K562 (cell line): ENCODE results near the gene GALK2. TPM values are rescaled to one million over a fixed set of nuclear protein-coding genes. Genes with fewer than 3 reads are reported as not detected.

ENCODE experiments used
- C11orf30 ChIP-seq: fragments of 450-650 bp; IDR thresholded peaks from 2 replicates; pipeline ENCODE4 v1.6.1; 2016; ENCODE audit warnings: low read depth, mild to moderate bottlenecking
- CBX3 ChIP-seq, 2 experiments: IDR thresholded peaks; 1 replicate in 1 of 2; 2 replicates in 1 of 2; pipeline ENCODE4 v1.6.1; 2012; ENCODE audit warnings: inconsistent platforms in 2 of 2, low read length in 2 of 2, borderline replicate concordance in 1 of 2, control low read depth in 1 of 2
- DEAF1 ChIP-seq: fragments of 450-650 bp; formaldehyde crosslinking; IDR thresholded peaks from 2 replicates; pipeline ENCODE4 v1.4.0; 2020; ENCODE audit warnings: mild to moderate bottlenecking, moderate library complexity
- DPF2 ChIP-seq: fragments of 450-650 bp; IDR thresholded peaks from 2 replicates; pipeline ENCODE4 v1.6.1; 2016
- FOSL1 ChIP-seq: fragments of 200-800 bp; sonication (Bioruptor generic); conservative IDR thresholded peaks from 2 replicates; pipeline ENCODE4 v1.6.1; 2016; ENCODE audit warnings: missing genetic modification characterization, missing compliant biosample characterization
- FOXO4 ChIP-seq: fragments of 450-650 bp; formaldehyde crosslinking; IDR thresholded peaks from 2 replicates; pipeline ENCODE4 v1.4.0; 2020; ENCODE audit warnings: mild to moderate bottlenecking, moderate library complexity
- HNRNPK ChIP-seq: fragments of 200-400 bp; formaldehyde crosslinking; IDR thresholded peaks from one replicate; pipeline ENCODE4 v1.6.1; 2018; ENCODE audit warnings: mild to moderate bottlenecking, low read depth, low read length; ENCODE audit not compliant: poor library complexity, severe bottlenecking
- KDM5B ChIP-seq: fragments of 200-600 bp; sonication (generic); IDR thresholded peaks from 2 replicates; pipeline ENCODE4 v1.6.1; 2012; ENCODE audit warnings: low read depth, mild to moderate bottlenecking, moderate library complexity, low read length, control low read depth, inconsistent platforms; ENCODE audit not compliant: insufficient replicate concordance
- MBD1 ChIP-seq: fragments of 250-450 bp; sonication (Bioruptor Pico); IDR thresholded peaks from 2 replicates; pipeline ENCODE4 v1.8.0; 2022; ENCODE audit warnings: inconsistent platforms
- MEF2A ChIP-seq: IDR thresholded peaks from 2 replicates; pipeline ENCODE4 v1.6.1; 2011; ENCODE audit warnings: low read depth, mild to moderate bottlenecking, low read length, moderate library complexity; ENCODE audit not compliant: control insufficient read depth
- NCOA1 ChIP-seq: fragments of 450-650 bp; IDR thresholded peaks from 2 replicates; pipeline ENCODE4 v1.6.1; 2016; ENCODE audit warnings: low read depth
- NR4A1 ChIP-seq, 2 experiments: fragments of 250-450 bp in 1 of 2; fragments of 450-650 bp in 1 of 2; sonication (Bioruptor Pico) in 1 of 2; IDR thresholded peaks; 2 replicates each; pipeline versions ENCODE4 v1.4.0 to v1.6.1; 2016 to 2020; ENCODE audit warnings: mild to moderate bottlenecking in 2 of 2, missing compliant biosample characterization in 1 of 2, missing genetic modification characterization in 1 of 2, moderate library complexity in 1 of 2
- PKNOX1 ChIP-seq: fragments of 450-650 bp; IDR thresholded peaks from 2 replicates; pipeline ENCODE4 v1.6.1; 2016
- POLR2H ChIP-seq: IDR thresholded peaks from 2 replicates; pipeline ENCODE4 v1.6.1; 2016; ENCODE audit warnings: missing genetic modification characterization, low read depth, mild to moderate bottlenecking, control low read depth, missing compliant biosample characterization, moderate library complexity
- SIN3A ChIP-seq, 2 experiments: fragments of 150-350 bp in 1 of 2; IDR thresholded peaks; 2 replicates each; pipeline ENCODE4 v1.6.1; 2011 to 2016; ENCODE audit warnings: borderline replicate concordance in 2 of 2, low read depth in 2 of 2, low read length in 2 of 2, mild to moderate bottlenecking in 2 of 2, moderate library complexity in 2 of 2; ENCODE audit not compliant: control insufficient read depth in 1 of 2
- SNAPC5 ChIP-seq: fragments of 250-450 bp; sonication (Bioruptor Pico); IDR thresholded peaks from 2 replicates; pipeline ENCODE4 v1.8.0; 2021; ENCODE audit warnings: moderate library complexity, mild to moderate bottlenecking, inconsistent platforms
- SUPT5H ChIP-seq: fragments of 450-650 bp; IDR thresholded peaks from 2 replicates; pipeline ENCODE4 v1.6.1; 2016
- XRCC5 ChIP-seq: fragments of 200-400 bp; formaldehyde crosslinking; IDR thresholded peaks from 2 replicates; pipeline ENCODE4 v1.6.1; 2017; ENCODE audit warnings: low read depth, mild to moderate bottlenecking, low read length
- ZNF143 ChIP-seq: sonication (generic); formaldehyde crosslinking; IDR thresholded peaks from 2 replicates; pipeline ENCODE4 v1.9.0; 2022; ENCODE audit warnings: mild to moderate bottlenecking, missing genetic modification reagents
- ZNF197 ChIP-seq: fragments of 200-800 bp; sonication (Bioruptor generic); IDR thresholded peaks from 2 replicates; pipeline ENCODE4 v1.6.1; 2016; ENCODE audit warnings: low read depth, missing genetic modification characterization, missing compliant biosample characterization
- ZNF75A ChIP-seq: fragments of 450-650 bp; formaldehyde crosslinking; IDR thresholded peaks from 2 replicates; pipeline ENCODE4 v1.4.0; 2020; ENCODE audit warnings: mild to moderate bottlenecking
- ZNF785 ChIP-seq: fragments of 250-450 bp; sonication (Bioruptor Pico); IDR thresholded peaks from 2 replicates; pipeline ENCODE4 v1.4.0; 2020; ENCODE audit warnings: mild to moderate bottlenecking
- polyA plus RNA-seq, 8 experiments: library from polyadenylated mRNA; depleted of rRNA in 4 of 8; stranded (reverse) in 5 of 8; unstranded in 3 of 8; fragments of >200 nt; fragmentation: Nextera tagmentation in 2 of 8; fragmentation: Illumina TruSeq in 1 of 8; extraction: Ambion mirVana in 2 of 8; extraction: Trizol in 1 of 8; gene quantifications; 2 replicates each; pipeline versions ENCODE4 v1.2.1 to v1.2.3, GENCODE V29; 2011 to 2014; ENCODE audit warnings: inconsistent platforms in 1 of 8, missing spikeins in 1 of 8
- total RNA-seq, 7 experiments: library from RNA; depleted of rRNA in 6 of 7; stranded (reverse); fragments of >200 nt in 6 of 7; fragmentation: Illumina TruSeq in 2 of 7; extraction: Trizol in 2 of 7; gene quantifications; 2 replicates each; pipeline versions ENCODE4 v1.2.1 to v1.2.3, GENCODE V29; 2011 to 2021; ENCODE audit warnings: low replicate concordance in 1 of 7

GALK2 gene
- total and polyA plus RNA-seq, 9 of the 15 experiments (the other 6 are each of a cell fraction or from before 2014, with no cell fraction given), result 32.8 to 82.0 (median 54.4) TPM

GRCh38 chr15:49155110-49155833 lies 14.8 kb upstream of the GALK2 start, which contains the start of gene COPS2 (continued):
- TF ChIP-seq NCOA1 (peak; percentile 100), ZNF785 (CRISPR knock-in tag) (no peak), XRCC5 (peak; percentile 98), CBX3 (IDR thresholded peaks at IDR 0.05; ENCODE audit: borderline replicate concordance in 1 of 2, low read length in 2 of 2) (peak in 1 of 2 experiments; percentile 95; a peak in 2 of 3 replicates), FOXO4 (CRISPR knock-in tag) (no peak), KDM5B (peak; percentile 40), C11orf30 (peak; percentile 92), ZNF75A (CRISPR knock-in tag) (no peak), POLR2H (tag) (peak; percentile 29; the same call in 1 of the 2 replicates), DPF2 (no peak; the same call in 1 of the 2 replicates), NR4A1 (CRISPR knock-in tag; IDR thresholded peaks at IDR 0.05) (no peak), NR4A1 (tag; IDR thresholded peaks at IDR 0.05) (peak; percentile 46; the same call in 1 of the 2 replicates), MEF2A (0 out of 2 replicates have a peak, but pooled peaks have one; percentile 28), ZNF143 (CRISPR knock-in tag) (peak; percentile 85), SNAPC5 (CRISPR knock-in tag) (no peak), HNRNPK (no peak), FOSL1 (tag) (no peak), PKNOX1 (peak; percentile 94), MBD1 (CRISPR knock-in tag) (no peak), SIN3A (IDR thresholded peaks at IDR 0.05; ENCODE audit: borderline replicate concordance in 2 of 2, control insufficient read depth in 1 of 2, low read depth in 2 of 2, low read length in 2 of 2) (peak; percentile 84 to 97; a peak in 3 of 4 replicates), SUPT5H (peak; percentile 87), ZNF197 (CRISPR knock-in tag) (peak; percentile 70; the same call in 1 of the 2 replicates), DEAF1 (CRISPR knock-in tag) (no peak)
